AG04449 (cell line): Measurements from ENCODE around the gene BLVRB.

Experiments
- CTCF ChIA-PET: fragments of 350-600 bp; formaldehyde crosslinking; extraction: SDS; loops from one replicate; lab custom pipeline; 2021; ENCODE audit warnings: antibody characterized with exemption; lab: Yijun Ruan, JAX
- POLR2A ChIA-PET: fragments of 400-600, 350-600 bp; formaldehyde crosslinking; extraction: SDS; loops from one replicate; lab custom pipeline; 2020; ENCODE audit warnings: antibody characterized with exemption, inconsistent platforms; lab: Yijun Ruan, JAX
- DNase-seq: peaks from one replicate; pipeline ENCODE4 v3.0.0-alpha.2; 2010; ENCODE audit warnings: low read depth, low spot score
- H3K4me3 ChIP-seq: 2 replicates; pipeline ENCODE4 v1.5.1; 2011; ENCODE audit warnings: low read depth, mild to moderate bottlenecking, control low read depth, low read length
- TF ChIP-seq, protein P1 (sequence below): IDR thresholded peaks from one replicate; pipeline ENCODE4 v1.5.1; 2011; ENCODE audit warnings: mild to moderate bottlenecking, moderate library complexity, low read length, control low read depth, inconsistent platforms; ENCODE audit not compliant: insufficient read depth; ENCODE audit errors: missing control alignments

The BLVRB gene

DNA sequence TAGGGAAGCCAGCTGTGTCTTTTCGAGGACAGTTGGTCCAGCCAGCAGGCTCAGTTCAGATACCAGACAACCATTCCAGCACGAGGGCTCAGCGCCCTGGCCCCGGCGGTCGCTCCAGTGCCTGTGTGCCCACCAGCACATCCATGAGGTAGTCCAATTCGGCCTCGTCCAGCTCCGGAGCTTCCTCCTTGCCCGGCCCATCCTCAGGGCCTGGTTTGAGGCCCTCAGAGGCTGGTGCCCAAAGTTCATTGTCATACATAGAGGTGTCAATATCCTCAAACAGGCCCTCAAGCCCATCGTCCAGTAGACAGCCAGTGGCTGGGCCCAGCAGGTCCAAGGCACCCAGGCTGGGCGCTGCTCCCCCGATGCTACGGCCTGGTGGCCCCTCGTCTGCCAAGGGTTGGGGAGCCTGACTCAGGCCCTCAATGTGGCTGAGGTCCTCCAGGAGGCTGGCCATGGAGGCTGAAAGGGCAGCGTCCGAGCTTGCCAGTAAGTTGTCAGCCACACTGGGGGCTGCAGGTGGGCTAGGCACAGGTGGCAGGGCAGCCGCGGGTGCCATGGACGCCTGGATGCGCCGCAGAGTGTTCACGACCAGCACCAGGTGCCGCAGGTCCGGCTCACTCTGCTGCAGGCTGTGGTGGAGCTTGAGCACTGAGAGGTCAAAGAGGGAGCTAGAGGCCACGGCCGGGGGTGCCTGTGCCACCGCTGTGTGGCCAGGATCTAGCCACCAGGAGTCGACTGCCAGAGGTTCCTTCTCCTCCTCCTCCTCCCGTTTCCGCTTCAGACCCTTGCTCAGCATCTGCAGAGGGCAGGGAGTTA, 42.6 kb downstream of the BLVRB start:
- POLR2A ChIA-PET, result interaction anchor here (0.8 to 1.0 kb wide), 3 partner anchors 20 to 75 kb away, joined by 3 read pairs; partner anchors contain the start of genes C19orf47 and PLD3
- H3K4me3 ChIP-seq, result no peak overlapping the region

DNA sequence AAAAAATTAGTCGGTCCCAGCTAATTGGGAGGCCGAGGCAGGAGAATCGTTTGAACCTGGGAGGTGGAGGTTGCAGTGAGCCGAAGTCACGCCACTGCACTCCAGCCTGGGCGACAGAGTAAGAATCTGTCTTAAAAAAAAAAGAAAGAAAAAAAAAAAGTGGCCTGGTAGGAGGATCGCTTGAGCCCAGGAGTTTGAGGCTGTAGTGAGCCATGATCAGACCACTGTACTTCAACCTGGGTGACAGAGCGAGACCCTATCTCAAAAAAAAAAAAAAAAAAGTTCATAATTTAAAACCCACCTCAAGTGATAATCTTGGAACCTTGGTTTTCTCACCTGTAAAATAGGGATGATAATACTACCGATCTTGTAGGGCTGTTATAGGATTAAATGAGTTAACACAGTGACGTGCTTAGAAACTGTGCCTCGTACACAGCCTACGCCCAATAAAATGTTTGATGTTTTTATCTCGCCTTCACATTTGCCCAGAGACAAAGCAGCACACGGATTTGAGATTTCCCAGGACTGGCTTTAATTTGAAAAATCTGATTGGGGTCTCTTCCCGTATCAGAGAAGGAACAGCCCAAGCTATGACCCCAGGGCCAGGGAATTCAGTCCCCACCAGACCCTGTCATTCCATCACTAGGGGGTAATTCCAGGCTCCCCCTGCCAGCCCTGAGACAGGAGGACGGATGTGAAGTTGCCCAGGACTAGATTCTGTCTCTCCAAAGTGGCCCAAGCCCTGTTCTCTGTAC, 43.4 kb downstream of the BLVRB start:
- H3K4me3 ChIP-seq, result no peak overlapping the region
- CTCF ChIA-PET, result interaction anchor here (1.1 to 5.0 kb wide), 5 partner anchors 10 to 212 kb away, joined by 3 to 62 read pairs (median 20); partner anchors contain the start of genes BLVRB and SERTAD3

More for the DNA sequence above, 42.6 kb downstream of the BLVRB start:
- TF ChIP-seq, protein P1, sequence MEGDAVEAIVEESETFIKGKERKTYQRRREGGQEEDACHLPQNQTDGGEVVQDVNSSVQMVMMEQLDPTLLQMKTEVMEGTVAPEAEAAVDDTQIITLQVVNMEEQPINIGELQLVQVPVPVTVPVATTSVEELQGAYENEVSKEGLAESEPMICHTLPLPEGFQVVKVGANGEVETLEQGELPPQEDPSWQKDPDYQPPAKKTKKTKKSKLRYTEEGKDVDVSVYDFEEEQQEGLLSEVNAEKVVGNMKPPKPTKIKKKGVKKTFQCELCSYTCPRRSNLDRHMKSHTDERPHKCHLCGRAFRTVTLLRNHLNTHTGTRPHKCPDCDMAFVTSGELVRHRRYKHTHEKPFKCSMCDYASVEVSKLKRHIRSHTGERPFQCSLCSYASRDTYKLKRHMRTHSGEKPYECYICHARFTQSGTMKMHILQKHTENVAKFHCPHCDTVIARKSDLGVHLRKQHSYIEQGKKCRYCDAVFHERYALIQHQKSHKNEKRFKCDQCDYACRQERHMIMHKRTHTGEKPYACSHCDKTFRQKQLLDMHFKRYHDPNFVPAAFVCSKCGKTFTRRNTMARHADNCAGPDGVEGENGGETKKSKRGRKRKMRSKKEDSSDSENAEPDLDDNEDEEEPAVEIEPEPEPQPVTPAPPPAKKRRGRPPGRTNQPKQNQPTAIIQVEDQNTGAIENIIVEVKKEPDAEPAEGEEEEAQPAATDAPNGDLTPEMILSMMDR, result no peak
- DNase-seq, result no peak
- CTCF ChIA-PET, result interaction anchor here (1.1 to 5.0 kb wide), 4 partner anchors 11 to 212 kb away, joined by 3 to 30 read pairs (median 8); partner anchors contain the start of gene BLVRB

DNA sequence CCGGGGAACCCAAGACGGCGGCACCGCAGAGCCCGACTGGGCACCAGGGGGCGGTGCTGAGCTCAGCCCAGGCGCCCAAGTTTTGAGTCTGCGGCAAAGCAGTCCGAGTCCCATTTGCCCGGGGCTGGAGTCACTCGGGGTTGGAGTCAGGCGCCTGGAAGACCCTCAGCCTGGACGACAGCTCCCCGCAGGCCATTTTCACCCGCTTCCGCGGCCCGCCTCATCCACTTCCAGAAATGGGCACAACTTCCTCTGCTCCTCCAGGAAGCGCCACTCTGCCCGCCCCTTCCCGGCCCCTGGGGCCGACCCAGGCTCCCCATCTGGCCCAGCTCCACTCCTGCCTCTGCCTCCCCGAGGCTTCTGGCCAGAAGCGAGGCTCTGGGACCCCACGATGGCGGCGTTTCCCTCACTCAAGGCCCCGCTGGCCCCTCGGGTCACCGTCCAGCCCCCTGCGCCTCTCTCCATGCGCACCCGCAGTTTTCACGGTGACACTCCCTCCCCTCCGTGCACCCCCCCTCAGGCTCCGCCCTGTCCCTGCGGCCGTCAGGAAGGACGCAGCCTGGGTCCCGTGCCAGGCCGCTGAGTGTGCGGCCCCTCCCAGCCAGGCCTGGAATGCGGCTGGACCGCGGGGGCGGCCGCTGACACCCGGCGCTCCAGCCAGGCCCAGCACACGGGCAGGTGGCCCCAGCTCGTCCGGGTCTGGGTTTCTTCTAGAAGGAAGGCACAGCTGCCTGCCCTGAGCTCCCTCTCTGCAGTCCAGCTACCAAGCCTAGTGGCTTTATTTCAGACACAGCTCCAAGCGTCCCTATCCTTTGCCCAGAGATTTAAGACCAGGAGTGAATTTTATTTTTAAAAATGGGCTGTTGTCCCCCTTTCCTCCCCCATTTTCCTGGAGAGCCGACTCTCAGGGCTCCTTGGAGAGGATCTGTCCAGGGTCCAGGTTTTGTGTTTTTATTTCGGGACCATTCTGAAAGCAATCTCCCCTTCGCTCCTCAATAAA, 44.5 kb downstream of the BLVRB start:
- DNase-seq, result peak; percentile 45
- H3K4me3 ChIP-seq, result peak overlapping the region; percentile 68
- CTCF ChIA-PET, result interaction anchor here (0.6 to 5.0 kb wide), 24 partner anchors 9 to 214 kb away, joined by 3 to 62 read pairs (median 5); partner anchors contain the start of genes BLVRB and SERTAD3
- POLR2A ChIA-PET, result interaction anchor here (0.7 to 1.9 kb wide), 10 partner anchors 10 to 213 kb away, joined by 3 to 9 read pairs (median 4); partner anchors contain the start of genes BLVRB and SERTAD3
- TF ChIP-seq, protein P1, result peak; percentile 97

More for the DNA sequence above, 43.4 kb downstream of the BLVRB start:
- POLR2A ChIA-PET, result interaction anchor here (1.0 kb wide), 1 partner anchor 74 kb away, joined by 3 read pairs; the partner anchor contains the start of genes C19orf47 and PLD3
- TF ChIP-seq, protein P1, result no peak
- no peak for DNase-seq

DNA sequence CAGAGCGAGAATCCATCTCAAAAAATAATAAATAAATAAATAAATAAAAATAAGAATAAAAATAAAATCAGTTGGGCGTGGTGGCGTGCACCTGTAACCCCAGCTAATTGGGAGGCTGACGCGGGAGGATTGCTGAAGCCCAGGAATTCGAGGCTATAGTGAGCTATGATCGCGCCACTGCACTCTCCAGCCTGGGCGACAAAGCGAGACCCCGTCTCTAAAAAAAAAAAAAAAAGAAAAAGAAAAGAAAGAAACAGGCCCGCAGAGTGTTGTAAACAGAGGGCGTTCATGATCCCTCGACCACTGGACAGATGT, 45.1 kb downstream of the BLVRB start:
- peak overlapping the region; percentile 68 for H3K4me3 ChIP-seq
- CTCF ChIA-PET, result interaction anchor here (0.8 to 5.0 kb wide), 24 partner anchors 9 to 214 kb away, joined by 3 to 62 read pairs (median 5); partner anchors contain the start of genes BLVRB and SERTAD3
- POLR2A ChIA-PET, result interaction anchor here (0.7 to 1.9 kb wide), 10 partner anchors 9 to 213 kb away, joined by 3 to 9 read pairs (median 4); partner anchors contain the start of genes BLVRB and SERTAD3
- TF ChIP-seq, protein P1, result no peak
- no peak for DNase-seq

DNA sequence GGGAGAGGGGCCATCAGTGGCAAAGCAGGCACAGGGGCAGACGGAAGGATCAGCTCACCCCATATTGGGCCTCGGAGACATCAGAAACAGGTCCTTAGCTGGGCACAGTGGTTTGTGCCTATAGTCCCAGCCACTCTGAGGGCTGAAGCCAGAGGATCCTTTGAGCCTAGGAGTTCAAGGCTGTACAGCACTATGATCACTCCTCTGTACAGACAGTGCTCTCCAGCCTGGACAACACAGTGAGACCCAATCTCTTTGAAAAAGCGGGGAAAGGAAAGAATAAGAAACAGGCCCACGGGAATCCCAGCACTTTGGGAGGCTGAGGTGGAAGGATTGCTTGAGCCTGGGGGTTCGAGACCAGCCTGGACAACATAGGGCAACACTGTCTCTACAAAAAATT, 45.8 kb downstream of the BLVRB start:
- ChIA-PET POLR2A (interaction anchor here (0.7 to 1.9 kb wide), 3 partner anchors 14 to 55 kb away, joined by 3 to 9 read pairs (median 9); partner anchors contain the start of gene SERTAD3), CTCF (interaction anchor here (0.7 to 5.0 kb wide), 17 partner anchors 11 to 215 kb away, joined by 3 to 62 read pairs (median 6); partner anchors contain the start of genes BLVRB and SERTAD3)
- TF ChIP-seq, protein P1, result no peak
- no peak for DNase-seq
- no peak overlapping the region for H3K4me3 ChIP-seq
